NCI-H2081 treated with DMSO at 0.1 percent for 48 hours (cell line): ENCODE data around the gene TMEM132C.

Experiments used
- DNase-seq: peaks from one replicate; lab custom pipeline; 2025; lab: John Stamatoyannopoulos, UW

The TMEM132C gene

DNA sequence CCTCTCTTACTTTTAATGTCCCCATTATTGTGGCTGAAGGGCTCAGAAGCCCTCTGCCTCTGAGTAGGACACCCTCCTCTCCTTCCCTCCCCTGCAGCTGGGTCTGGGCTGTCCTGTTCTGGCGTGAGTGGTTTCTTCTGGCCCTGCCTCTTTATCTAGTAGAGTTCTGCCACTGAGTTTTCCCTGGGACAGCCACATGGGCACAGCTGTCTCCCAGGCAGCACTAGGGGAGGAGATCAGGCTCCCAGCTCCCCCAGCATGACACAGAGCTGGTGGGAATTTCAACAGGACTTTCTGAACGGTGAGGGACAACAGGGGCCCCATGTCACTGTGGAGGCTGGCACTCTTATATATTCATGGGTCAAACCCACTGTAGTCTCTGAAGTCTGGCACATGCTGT lies 21.4 kb downstream of the TMEM132C start:
- no peak for DNase-seq

DNA sequence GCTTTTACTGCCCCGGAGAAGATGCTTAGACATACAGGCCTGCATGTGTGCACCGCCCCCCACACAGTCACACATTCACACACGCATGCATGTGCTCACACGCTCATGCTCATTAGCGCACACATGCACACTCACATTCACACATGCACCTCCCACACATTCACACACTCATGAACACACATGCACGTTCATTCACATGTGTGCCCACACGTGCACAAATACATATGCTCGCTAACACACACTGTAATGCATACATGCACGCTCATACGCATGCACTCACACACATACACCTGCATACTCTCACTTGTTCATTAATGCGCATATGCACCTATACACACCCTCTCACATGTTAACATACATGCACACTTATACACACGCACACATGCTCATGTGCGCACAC lies 21.9 kb downstream of the TMEM132C start:
- DNase-seq: no peak

DNA sequence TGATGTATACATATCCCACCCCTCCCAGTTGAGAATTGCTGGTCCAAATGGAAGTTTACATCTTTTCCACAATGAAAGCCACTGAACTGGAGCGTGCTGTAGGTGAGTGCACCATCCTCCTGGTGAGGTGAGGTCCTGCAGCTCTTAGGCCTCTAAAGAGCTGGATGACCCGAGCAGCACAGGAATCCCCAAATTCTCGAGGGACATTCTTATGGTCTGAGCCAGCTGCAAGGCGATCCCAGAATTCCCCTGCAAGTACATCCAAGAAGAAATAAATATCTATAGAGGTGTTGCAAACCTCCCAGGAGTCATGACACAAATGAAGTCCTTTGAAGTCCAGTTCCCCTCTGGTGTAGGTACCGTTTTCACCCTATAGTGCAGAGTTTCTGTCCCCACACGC lies 24.0 kb downstream of the TMEM132C start:
- no peak for DNase-seq

DNA sequence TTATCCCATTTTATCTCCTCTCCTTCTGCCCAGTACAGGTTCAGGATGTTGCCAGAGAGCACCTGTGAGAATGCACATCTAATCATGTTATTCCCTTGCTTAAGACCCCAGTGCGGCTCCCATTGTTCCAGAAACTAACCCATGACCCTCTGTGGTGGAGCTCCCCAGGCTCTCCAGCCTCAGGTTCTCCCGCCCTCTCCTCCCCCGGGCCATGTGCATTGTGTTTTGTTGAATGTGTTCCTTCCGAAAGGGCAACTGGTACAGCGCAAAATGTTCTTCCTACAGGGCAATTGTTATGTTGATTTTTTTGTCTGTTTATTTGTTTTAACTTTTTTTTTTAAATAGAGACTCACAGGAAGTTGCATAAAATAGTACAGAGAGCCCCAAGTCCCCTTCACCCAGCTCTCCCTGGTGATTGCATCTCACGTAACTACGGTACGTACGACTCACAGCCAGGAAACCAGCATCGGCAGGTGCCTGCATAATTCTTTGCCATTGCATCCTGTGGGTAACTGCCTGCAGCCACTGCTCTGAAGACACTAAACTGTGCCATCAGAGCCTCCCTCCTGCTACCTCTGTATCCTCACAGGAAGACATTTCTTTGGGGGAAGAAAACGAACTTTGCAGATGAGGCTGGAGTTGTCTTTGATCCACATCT lies 31.2 kb downstream of the TMEM132C start:
- no peak for DNase-seq

DNA sequence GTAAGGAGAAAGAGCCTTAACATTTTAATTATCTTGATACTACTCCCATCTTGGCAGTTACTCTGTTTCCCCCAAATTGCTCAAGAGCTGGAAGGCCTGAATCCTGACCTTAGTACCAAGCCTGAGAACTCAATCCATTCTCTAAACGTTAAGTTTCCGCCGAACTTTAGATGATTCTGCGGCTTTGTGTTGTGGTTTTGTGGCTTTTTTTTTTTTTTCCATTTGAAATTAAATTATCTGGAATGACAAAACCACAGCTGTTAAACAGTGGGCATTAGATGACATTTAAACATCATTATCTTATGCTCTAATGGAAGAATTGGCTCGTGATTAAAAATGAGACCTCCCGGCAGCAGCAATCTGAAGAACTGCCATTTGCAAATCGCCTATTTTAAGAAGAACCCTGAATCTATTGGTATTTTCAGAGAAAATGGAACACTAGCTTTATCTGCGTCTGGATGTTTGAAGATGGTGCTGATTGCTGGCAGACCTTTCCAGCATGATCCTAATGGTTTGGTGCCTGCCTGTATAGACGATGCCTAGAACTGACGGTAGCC lies 38.4 kb downstream of the TMEM132C start:
- DNase-seq: no peak

DNA sequence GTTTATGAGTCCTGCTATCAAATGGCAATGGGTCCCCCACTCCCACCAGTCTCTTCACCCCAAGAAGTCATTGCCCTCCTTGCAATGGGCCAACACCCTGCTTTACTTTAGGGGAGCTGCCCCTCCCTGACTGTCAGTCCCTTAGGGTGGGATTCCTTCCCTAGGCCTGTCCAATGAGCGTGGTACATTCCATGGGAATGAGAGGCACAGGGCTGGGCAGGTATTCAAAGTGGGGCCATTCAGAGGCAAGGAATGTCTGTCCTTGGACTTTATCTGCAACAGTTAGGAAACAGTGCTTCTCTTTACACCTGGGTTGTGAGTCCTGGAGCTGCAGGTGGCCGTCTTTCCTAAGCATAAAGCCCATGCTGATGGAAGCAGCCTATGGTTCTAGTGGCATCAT lies 40.8 kb downstream of the TMEM132C start:
- no peak for DNase-seq

DNA sequence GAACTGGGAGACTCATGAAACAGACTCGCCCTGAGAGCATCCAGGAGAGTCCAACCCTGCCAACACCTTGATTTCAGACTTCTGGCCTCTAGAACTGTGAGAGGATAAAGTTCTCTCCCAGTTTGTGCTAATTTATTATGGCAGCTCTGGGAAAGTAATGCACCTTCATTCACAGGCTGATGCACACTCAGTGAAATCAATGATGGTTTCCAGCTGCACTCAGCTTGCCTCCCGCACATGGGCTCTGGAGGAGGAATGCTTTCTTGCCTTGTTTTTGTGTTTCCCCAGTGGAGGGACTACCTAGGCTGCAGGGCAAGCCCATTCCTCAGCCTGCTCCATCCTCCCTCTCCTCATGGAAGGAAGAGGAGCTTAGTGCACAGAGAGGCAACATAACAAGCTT lies 45.7 kb downstream of the TMEM132C start:
- DNase-seq: no peak

DNA sequence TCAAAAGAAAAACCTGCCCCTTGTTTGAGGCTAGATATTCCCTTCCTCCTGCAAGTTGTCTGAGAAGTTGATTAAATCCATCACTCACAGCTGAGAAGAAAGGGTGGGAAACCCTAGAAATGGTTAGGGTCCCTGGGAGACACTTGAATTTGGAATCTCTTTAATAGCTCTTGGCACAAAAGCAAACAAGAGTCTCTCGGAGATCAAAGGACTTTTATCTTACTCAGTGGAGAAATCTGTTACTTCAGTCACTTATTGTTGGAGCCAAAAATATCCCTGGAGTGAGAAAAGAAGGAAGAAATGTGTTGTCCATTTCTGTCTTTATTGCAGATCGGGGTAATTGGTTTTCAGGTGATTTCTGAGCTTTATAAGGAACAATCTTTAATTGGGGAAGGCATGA lies 47.0 kb downstream of the TMEM132C start:
- no peak for DNase-seq

DNA sequence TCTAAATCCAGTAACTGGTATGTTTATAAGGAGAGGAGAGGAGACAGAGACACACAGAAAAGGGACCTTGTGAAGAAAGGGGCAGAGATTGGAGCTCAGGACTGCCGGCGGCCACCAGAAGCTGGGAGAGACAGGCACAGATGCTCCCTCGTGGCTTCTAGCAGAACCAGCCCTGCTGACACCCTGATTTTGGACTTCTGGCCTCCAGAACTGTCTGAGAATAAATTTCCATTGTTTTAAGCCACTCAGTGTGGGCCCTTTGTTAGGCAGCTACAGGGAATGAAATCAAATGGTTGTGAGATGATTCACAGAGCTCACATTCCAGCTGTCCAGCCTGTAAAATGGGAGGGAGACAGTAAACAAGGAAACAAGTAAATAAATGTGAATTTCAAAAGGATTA lies 47.6 kb downstream of the TMEM132C start:
- no peak for DNase-seq

DNA sequence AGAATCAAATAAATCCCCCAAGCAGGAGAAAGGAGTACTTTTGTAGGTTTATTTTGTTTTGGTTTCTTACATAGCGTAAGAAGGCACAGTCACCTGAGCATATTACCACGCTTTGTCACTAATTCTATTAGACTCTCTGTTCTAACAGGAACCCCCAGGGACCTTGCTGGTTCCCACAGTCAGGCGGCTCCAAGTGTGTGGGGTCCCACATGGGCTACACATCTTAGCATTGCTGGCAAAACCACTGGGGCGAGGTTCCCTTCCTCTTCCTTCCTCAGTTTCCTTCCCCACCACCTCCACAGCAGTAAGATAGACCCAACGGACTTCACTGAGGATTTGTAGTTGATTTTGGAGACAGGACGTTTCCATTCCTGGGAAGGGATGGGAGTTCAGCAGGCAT lies 49.1 kb downstream of the TMEM132C start:
- no peak for DNase-seq

DNA sequence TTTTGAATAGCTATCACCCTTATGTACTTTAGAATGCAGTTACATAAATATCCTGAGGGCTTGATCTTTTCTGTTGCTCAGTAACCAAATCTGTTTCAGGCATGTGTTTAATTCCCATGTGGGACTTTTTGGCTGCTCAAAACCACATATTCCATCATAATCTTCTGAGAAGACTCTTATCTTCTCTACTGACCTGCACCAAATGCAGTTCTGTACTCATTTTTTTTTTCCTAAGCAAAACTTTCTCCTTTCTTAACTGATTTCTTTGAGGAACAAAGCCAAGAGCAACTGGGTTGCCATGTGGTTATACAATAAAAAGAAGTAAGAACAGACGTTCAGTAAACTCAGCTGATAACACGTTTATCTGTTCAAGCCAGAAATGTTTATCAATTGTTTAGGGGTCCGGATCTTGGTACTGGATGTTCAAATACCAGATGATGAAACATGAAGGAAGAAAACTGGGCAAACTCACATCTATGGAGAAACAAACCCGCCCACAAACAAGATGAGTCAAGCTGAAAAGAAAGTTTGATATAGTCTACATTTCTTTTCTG lies 50.1 kb downstream of the TMEM132C start:
- DNase-seq: no peak

DNA sequence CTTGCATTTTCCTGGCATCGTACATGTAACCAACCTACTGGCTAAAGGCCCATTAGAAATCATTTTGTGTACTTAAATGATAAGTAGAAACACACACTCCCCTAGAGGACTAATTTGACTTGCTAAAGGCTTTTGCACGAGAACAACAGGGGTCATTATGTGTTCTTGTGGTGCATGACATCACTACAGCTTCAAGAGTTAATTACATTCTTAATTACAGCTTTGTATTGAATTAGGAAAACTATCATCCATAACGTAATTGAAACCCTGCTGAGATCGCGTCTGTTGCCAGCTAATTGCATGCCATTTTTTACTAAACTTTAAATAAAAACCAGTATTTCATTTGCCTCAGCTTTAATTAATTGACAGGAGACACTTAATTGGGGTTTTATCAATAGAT lies 51.4 kb downstream of the TMEM132C start:
- no peak for DNase-seq

DNA sequence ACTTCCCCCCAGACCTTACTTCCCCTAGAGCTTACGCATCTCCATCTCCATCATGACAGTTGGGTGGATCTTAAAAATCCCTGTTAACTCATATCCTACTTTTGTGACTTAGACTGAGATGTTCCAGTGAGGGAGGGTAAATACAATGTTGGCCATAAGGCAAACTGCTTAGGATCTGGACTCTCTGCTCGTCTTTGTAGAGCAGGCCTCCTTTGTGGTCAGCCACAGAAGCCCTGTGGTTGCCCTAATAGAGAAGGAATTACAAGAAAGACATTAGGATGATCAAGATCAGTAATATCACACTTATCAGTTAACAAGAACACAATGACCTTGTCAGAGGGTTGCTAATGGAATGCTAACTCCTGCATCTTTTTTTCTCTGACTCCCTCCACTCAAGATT lies 52.0 kb downstream of the TMEM132C start:
- DNase-seq: no peak

DNA sequence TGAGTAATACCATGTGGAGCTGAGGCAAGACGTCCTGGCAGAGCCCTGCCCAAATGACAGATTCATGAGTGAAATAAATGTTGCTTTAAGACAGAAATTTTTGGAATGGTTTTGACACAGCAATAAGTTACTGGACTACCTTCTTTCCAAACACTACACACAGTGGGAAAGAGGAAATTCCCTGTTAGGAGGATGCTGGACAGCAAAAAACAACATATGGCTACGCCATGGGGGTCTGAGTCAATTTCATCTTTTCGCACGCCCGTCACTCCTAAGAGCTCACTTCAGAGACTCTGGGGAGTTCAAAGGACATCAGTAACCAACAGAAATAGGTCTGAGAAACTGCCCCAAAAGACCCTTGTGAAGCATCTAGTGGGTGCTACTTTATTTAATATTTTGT lies 55.4 kb downstream of the TMEM132C start:
- no peak for DNase-seq

DNA sequence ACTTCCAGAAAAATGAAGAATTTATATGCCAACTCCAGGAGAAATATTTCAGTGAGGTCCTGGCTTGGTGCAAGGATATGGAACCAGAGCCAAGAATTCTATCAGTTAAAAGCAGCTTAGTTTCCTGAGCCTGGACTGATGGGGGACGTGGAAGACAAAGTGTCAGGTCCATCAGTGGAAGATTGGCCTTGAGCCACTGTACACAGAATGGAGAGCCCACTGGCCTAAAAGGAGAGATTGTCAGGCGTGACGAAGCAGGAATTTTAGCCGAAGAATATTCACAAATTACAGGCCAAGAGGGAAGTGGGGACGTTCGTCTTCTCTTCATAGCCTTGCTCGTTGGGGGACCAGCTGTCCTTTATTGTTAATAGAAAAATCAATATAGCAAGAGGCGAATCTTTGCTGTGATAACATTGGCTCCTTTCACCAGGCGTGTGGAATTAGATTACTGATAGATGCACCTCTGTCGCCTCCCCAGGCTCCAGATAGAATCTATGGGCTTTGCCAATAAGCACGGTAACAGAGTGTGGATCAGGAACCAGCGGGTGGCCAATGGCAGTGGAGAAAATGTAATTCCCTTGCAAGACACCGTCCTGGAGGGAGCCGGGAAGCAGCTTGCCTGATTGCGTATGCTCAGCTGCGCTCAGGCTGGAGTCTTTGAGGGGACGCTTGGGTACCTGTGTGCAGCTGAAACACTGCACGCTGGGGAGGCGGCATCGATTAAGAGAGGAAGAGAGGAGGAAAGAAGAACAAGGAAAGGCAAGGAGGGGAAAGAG lies 56.4 kb downstream of the TMEM132C start:
- DNase-seq: no peak

DNA sequence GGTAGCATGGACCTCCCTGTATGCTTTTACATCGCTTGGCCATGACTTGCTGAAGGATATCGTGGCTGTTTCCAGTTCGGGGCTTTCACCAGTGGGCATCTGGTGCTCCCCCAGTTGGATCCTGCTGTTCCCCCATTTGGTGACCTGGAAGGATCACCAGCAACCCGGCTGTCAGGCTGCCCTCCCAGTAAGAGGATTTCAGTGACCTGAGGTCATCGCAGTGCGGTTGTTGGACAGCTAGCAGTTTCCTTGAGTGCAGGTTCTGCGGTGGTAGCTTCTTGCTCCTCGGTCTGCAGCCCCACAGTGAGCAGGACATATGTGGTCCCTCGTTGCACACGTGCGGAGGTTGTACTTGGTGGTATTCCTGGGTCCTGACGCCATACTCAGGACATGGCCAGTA lies 58.7 kb downstream of the TMEM132C start:
- no peak for DNase-seq

DNA sequence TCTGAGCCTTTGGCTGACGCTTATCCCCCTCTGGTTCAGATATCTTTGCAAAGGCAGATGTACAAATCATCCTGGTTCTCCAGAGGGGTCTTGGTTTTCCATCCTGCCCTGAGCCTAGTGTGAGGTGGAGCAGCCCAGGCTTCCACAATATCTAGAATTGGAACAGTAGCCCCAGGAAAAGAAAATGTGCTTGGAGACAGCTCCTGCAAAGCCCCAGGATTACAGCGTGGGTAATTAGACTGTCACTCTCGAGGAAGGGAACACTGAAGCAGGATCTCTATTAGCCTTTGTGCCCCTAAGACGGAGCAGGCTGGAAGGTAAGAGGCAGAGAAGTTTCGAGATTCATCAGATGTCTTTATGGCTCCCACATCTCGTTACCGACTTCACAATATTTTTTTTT lies 59.4 kb downstream of the TMEM132C start:
- no peak for DNase-seq

DNA sequence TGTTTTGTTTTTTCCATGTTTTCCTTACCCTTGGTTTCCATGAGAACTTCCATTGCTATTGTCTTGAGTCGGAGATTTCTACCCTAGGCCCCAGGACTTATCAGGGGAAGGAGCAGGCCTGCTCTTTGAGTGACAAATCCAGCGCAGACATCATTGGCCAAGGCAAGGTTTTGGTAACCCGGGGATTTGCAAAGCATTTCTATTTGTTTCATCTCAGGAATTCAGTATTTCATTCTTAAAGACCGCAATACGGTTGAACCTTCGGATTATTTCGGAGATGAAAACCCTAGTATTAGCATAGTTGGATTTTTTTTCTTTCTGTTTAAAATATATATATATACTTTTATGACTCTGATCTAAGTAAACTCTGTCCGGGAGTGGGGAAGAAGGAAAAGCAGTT lies 62.0 kb downstream of the TMEM132C start:
- DNase-seq: no peak

DNA sequence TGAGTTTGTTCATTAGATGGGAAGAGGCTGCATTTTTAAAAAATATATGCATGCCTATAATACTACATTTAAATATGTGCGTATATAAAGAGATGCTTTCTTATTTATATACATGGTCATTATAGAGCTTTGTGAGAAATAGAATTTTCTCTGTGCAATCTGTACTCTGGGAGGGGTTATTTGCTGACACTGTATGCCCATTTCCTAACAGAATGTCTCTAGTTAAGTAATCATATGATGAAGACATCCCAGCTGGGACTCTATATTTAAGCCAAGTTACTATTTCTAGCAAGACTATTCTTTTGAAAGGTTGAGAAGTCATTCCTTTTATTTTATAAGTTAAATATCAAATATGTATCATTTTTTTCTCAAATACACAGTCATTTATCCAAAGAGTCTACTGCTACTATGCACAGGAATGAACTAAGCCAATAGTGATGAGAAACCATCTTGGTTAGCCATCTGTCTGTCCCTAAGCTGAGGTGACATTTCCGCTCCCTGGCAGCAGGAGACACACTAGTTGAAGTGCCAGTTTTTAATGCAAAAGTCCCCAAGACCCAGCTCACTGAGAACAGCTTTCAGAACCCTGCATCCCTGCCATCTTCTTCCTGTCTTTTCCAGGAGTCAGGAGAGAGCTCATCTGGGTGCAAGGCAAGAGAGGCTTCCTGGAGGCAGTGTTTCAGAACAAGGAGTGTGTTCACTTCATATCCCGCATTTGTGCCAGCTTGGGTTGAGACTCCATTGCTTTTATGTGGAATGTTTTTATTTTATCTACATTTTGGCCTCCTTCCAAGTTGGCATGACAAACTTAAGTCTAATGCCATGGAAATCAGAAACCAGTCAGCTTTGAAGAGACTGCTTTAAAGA lies 69.5 kb downstream of the TMEM132C start:
- DNase-seq: no peak

DNA sequence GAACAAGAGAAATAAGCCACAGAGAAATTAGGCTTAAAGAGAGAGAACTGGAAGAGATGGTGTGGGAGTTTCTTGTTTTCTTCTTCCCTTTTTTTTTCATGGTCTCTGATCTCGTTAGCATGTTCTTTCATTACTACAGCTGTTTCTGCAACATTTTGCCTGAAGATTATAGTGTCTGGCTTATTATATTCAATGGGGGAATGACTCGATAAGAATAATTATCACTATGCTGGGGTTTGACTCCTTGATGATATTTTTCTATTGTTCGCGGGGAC lies 70.0 kb downstream of the TMEM132C start:
- DNase-seq: no peak

DNA sequence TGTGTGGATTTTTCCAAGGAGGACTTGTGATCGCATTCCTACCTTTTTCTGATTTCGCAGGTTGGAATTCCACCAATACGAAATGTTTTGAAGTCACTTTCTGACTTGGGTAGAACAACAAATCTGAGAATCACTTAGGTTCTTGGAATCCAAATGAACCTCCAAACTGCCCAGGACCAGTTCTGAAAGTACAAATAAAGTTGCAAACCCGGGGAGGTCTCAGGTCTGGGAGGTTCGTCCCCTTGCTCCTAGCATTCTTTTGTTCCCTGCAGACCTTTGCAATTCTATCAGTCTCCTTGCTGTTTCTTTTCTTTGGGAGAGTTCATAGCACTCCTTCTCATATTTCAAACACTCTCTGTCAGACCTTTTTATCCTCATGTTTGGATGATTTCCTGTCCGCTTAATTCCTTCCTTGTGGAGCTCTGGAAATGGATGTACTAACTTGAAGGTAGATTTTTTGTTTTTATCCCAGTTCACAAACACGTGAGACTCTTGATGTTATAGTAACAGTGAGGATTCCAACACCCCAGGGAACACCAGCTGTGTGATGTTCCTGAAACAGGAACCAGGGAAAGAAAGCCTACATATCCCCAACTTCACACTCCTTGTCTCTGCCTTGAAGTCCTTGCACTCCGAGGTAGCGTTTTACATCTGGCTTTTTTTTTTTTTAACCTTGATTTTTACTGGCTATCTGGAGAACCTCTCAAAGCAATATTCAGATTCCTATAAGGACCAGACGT lies 70.6 kb downstream of the TMEM132C start:
- DNase-seq: no peak
